Stomach (tissue), 9 donors: ENCODE measurements around the gene ATG16L2. TPM values are rescaled to one million over a fixed set of nuclear protein-coding genes. Genes with fewer than 3 reads are reported as not detected.

Experiments used
- DNase-seq, 2 donors: peaks; one replicate each; pipeline versions ENCODE4 v3.0.0 to v3.0.0-alpha.2; 2013 to 2019
- H3K27ac ChIP-seq, 5 donors: fragments of 200-600 bp in 4 of 5; sonication (generic) in 4 of 5; one replicate each; pipeline ENCODE4 v1.5.1; 2013 to 2019; ENCODE audit warnings: mild to moderate bottlenecking in 1 of 5, moderate library complexity in 1 of 5
- H3K27me3 ChIP-seq, 3 donors: fragments of 200-600 bp; sonication (generic); one replicate each; pipeline ENCODE4 v1.5.1; 2017 to 2019; ENCODE audit warnings: mixed run types in 1 of 3
- H3K36me3 ChIP-seq, 4 donors: fragments of 200-600 bp; sonication (generic); 1 replicate in 3 of 4; 2 replicates in 1 of 4; pipeline ENCODE4 v1.5.1; 2016 to 2019
- H3K4me1 ChIP-seq, 4 donors: fragments of 200-600 bp; sonication (generic); one replicate each; pipeline ENCODE4 v1.5.1; 2016 to 2019
- H3K4me3 ChIP-seq, 4 donors: fragments of 200-600 bp; sonication (generic) in 3 of 4; one replicate each; pipeline ENCODE4 v1.5.1; 2016 to 2019; ENCODE audit warnings: mild to moderate bottlenecking in 1 of 4
- H3K9me3 ChIP-seq, 4 donors: fragments of 200-600 bp; sonication (generic); one replicate each; pipeline ENCODE4 v1.5.1; 2016 to 2019
- CTCF ChIP-seq, 7 experiments: fragments of 450-650 bp in 4 of 7; fragments of 200-600 bp in 3 of 7; sonication (generic) in 3 of 7; IDR thresholded peaks; one replicate each; pipeline ENCODE4 v1.5.1; 2016 to 2019; ENCODE audit warnings: antibody characterized with exemption in 7 of 7, control low read depth in 2 of 7, mild to moderate bottlenecking in 1 of 7
- EP300 ChIP-seq: sonication (generic); formaldehyde crosslinking; IDR thresholded peaks from one replicate; pipeline ENCODE4 v1.6.1; 2017; ENCODE audit warnings: antibody characterized with exemption
- POLR2A ChIP-seq, 4 donors: fragments of 450-650 bp; IDR thresholded peaks; one replicate each; pipeline ENCODE4 v1.6.1; 2016; ENCODE audit warnings: antibody characterized with exemption in 4 of 4, control low read depth in 2 of 4, mild to moderate bottlenecking in 1 of 4, moderate library complexity in 1 of 4
- POLR2AphosphoS5 ChIP-seq, 3 donors: sonication (generic); formaldehyde crosslinking; IDR thresholded peaks; one replicate each; pipeline ENCODE4 v1.6.1; 2016; ENCODE audit warnings: antibody characterized with exemption in 3 of 3
- WGBS, 5 donors: extraction: QIAGEN DNeasy Blood & Tissue Kit in 3 of 5; methylation state at CpG; one replicate each; pipeline versions ENCODE4 v1.1.5 to v1.1.7; 2013 to 2018; 5-methylcytosine and 5-hydroxymethylcytosine counted together
- intact Hi-C: fragments of 100-400 bp; cut with DNase I; formaldehyde crosslinking; loops from one replicate; pipeline ENCODE4 v1.15.1; 2023; ENCODE audit warnings: low total_unique reads
- polyA plus RNA-seq, 3 donors: library from polyadenylated mRNA; stranded (reverse); fragments of 200-250 nt; gene quantifications; one replicate each; pipeline ENCODE4 v1.2.3, GENCODE V29; 2013
- total RNA-seq, 5 donors: library from RNA; depleted of rRNA; stranded (reverse); fragments of >200 nt; gene quantifications; one replicate each; pipeline versions ENCODE4 v1.1.0 to v1.2.3, GENCODE V29; 2014 to 2016
- donor health status: healthy with polysubstance abuse.
- donor health status: Bipolar disorder and iron deficiency.
- donor health status: healthy.

ATG16L2 gene
- total and polyA plus RNA-seq, 8 donors: 13.0 to 266 (median 38.2) TPM

- H3K4me1 ChIP-seq: peaks cover 15 to 60% (median 30%) of the 10 kb centered on the region in 4 donors
- H3K4me3 ChIP-seq: no peak overlapping the region
- no peaks in the 10 kb centered on the region for H3K27me3 ChIP-seq
- H3K36me3 ChIP-seq: peaks cover 5 to 39% (median 29%) of the 10 kb centered on the region in 4 donors
- DNase-seq: peak in 1 of 2 donors; percentile 59
- intact Hi-C loops: loop anchor here (5.0 kb wide), 1 partner anchor 343 kb away; no protein-coding TSS in a partner anchor
- no peak for TF ChIP-seq POLR2A (IDR thresholded peaks at IDR 0.05)
- no peak for TF ChIP-seq POLR2AphosphoS5 (IDR thresholded peaks at IDR 0.05)
- no peak for TF ChIP-seq CTCF (IDR thresholded peaks at IDR 0.05)
- no peak for TF ChIP-seq EP300
- WGBS, 5 donors: 49 to 65% (median 56%) methylated on average over 8 of the region's 8 CpGs
- peak overlapping the region in 4 of 5 donors; percentile 59 to 80 (median 68) for H3K27ac ChIP-seq
- no peaks in the 10 kb centered on the region for H3K9me3 ChIP-seq
Measured at GRCh38 chr11:72833811-72834493, 19.7 kb downstream of the ATG16L2 start.

- Histone ChIP-seq H3K9me3 (no peaks in the 10 kb centered on the region), H3K4me1 (peaks cover 15 to 60% (median 30%) of the 10 kb centered on the region in 4 donors), H3K36me3 (peaks cover 4 to 39% (median 31%) of the 10 kb centered on the region in 4 donors), H3K27ac (peak overlapping the region; percentile 2 to 80 (median 66)), H3K4me3 (no peak overlapping the region), H3K27me3 (no peaks in the 10 kb centered on the region)
- intact Hi-C loops: loop anchor here (5.0 kb wide), 1 partner anchor 342 kb away; no protein-coding TSS in a partner anchor
- WGBS, 5 donors: 85 to 94% (median 89%) methylated on average over 5 of the region's 5 CpGs
- TF ChIP-seq POLR2AphosphoS5 (IDR thresholded peaks at IDR 0.05) (no peak), POLR2A (IDR thresholded peaks at IDR 0.05) (no peak), EP300 (no peak), CTCF (IDR thresholded peaks at IDR 0.05) (no peak)
- DNase-seq: no peak
Measured at GRCh38 chr11:72834905-72835304, 20.7 kb downstream of the ATG16L2 start.

- TF ChIP-seq EP300: no peak
- TF ChIP-seq POLR2A (IDR thresholded peaks at IDR 0.05): no peak
- TF ChIP-seq CTCF (IDR thresholded peaks at IDR 0.05): no peak
- no peak for TF ChIP-seq POLR2AphosphoS5 (IDR thresholded peaks at IDR 0.05)
- Histone ChIP-seq H3K4me1 (peaks cover 15 to 57% (median 30%) of the 10 kb centered on the region in 4 donors), H3K9me3 (no peaks in the 10 kb centered on the region), H3K36me3 (peaks cover 4 to 44% (median 39%) of the 10 kb centered on the region in 4 donors), H3K27ac (peak overlapping the region in 4 of 5 donors; percentile 59 to 80 (median 68)), H3K27me3 (no peaks in the 10 kb centered on the region), H3K4me3 (no peak overlapping the region)
- intact Hi-C loops: no loop called here
- WGBS, 5 donors: 55 to 62% (median 57%) methylated on average over 4 of the region's 4 CpGs
- DNase-seq: peak in 1 of 2 donors; percentile 64
Measured at GRCh38 chr11:72836111-72836510, 21.9 kb downstream of the ATG16L2 start.

GRCh38 chr11:72838691-72839305 is 24.6 kb downstream of the ATG16L2 start:
- no peak for DNase-seq
- Histone ChIP-seq H3K4me3 (no peak overlapping the region), H3K36me3 (peaks cover 16 to 71% (median 64%) of the 10 kb centered on the region in 4 donors), H3K4me1 (peaks cover 2 to 35% (median 14%) of the 10 kb centered on the region in 4 donors), H3K9me3 (no peaks in the 10 kb centered on the region), H3K27me3 (no peaks in the 10 kb centered on the region), H3K27ac (no peak overlapping the region)
- 79 to 87% (median 79%) methylated on average over 4 of the region's 4 CpGs for WGBS, 5 donors
- intact Hi-C loops: no loop called here
- no peak for TF ChIP-seq POLR2AphosphoS5 (IDR thresholded peaks at IDR 0.05)
- no peak for TF ChIP-seq POLR2A (IDR thresholded peaks at IDR 0.05)
- TF ChIP-seq CTCF (IDR thresholded peaks at IDR 0.05): no peak
